HG02763 (cell line): ENCODE results near the gene LAMC3.

ENCODE experiments used
- ATAC-seq: cut with Tn5 transposase; IDR thresholded peaks from one replicate; pipeline ENCODE4 v1.9.1; 2021; ENCODE audit warnings: mild to moderate bottlenecking, moderate library complexity; ENCODE audit not compliant: unreplicated experiment

LAMC3 gene

DNA sequence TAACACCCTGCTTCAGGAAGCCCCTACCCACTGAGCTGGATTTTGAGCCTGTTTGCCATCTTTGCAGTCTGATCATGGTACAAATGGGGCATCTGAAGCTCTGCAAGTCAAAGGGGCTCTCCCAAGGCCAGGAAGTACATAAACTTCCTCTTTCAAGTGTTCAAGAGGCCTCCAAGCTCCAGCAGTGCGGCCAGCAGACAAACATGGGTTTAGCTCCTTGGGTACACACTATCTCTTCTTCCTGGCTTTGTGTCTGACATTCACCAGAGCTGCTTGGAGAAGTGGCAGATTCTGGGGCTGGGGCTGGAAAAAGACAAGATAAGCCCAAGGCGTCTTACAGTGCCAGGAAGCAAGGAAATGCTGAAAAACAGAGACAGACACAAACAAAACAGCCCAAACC, 34.1 kb downstream of the LAMC3 start:
- no peak for ATAC-seq

DNA sequence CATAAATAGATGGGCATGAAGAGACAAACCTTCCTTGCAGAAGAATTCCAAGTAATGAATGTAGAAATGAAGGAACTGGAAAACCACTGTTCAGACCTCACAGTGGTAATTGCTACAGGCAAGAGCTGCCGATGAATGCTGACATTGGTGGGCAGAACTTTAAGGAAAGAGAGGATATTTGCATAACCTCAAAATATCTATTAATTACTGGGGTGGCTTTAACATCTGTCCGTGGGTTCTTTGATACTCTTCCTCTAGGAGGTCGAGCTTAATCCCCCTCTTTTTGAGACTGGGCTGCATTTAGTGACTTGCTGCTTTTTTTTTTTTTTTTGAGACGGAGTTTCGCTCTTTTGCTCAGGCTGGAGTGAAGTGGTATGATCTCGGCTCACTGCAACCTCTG, 34.7 kb downstream of the LAMC3 start:
- ATAC-seq: no peak

DNA sequence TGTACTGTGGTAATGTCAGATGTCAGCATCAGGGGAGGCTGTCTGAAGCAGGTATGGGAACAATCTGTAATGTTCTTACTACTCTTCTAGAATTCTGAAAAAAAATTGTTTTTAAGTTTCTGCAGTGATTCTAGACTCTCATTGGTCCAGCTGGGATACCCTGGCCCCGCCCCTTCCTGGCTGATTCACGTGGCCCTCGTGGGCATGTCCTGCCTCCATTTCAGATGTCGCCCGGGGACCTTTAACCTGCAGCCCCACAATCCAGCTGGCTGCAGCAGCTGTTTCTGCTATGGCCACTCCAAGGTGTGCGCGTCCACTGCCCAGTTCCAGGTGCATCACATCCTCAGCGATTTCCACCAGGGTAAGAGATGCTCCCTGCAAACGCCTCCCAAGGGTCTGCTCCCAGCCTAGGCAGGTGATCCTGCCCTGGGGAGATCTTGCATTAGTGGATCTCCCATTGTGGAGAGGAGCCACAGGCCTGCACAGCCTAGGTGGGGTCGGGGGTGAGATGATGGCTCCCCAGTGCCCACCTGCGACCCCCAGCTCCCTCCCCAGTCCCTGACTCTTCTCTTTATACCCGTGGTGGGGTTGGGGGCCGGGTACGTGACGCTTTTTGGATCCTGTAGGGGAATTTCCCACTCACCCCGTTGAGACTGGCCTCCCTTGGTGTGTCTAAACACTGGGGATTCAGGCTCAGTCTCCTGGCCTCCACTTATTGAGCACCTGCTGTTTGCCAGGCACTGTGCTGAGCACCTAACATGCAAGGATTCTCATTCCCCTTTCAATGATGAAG, 36.5 kb downstream of the LAMC3 start:
- ATAC-seq: no peak

DNA sequence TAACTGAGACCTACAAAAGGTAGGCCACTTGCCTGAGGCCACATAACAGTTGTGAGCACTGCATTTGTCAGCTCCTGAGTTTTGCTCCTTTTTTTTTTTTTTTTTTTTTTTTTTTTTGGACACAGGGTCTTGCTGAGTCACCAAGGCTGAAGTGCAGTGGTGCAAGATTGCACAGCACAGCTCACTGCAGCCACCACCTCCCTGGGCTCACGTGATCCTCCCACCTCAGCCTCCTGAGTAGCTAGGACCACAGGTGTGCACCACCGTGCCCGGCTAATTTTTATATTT, 37.1 kb downstream of the LAMC3 start:
- ATAC-seq: no peak

DNA sequence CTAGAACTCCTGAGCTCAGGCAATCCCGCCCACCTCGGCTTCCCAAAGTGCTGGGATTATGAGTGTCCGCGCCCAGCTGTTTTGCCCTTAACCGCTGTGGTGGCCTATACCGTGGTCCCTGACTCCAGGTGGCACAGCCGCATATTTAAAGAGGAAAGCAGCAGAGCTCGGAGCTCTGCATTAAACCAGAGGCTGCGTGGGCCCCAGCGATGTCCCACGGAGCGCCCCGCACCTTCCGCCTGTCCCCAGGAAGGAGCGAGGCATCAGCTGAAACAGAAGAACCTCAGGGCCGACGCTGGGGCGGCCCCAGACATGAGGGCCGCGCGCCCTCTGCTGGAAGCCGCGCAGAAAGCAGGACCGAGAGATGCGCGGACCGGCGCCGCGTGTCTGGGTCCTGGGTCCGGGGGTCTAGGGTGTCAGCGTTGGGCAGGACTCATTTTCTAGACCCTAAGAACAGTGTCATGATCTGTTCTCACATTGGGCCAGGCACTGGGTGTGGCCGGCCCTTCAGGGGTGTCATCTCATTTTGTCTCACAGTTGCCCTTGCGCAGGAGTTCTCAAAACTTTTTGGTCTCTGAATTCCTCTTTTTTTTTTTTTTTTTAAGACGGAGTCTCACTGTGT, 37.7 kb downstream of the LAMC3 start:
- ATAC-seq: no peak

DNA sequence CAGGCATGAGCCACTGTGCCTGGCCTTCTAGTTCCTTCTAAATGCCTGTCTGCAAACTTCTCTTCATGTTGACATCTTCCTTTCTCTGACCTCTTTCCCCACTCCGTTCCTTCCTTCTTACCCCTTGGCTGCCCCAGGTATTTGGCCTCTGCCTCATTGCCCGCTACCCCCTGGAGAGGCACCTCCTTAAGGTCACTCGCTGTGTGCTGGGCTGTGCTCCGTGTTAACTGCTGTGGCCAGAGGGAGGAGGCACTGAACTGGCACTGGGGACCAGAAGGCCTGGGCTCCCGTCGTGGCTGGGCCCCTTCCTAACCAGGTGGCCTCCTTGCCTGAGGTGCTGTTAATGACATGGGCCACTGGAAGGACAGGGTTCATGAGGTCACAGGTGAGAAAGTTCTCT, 39.4 kb downstream of the LAMC3 start:
- ATAC-seq: no peak

DNA sequence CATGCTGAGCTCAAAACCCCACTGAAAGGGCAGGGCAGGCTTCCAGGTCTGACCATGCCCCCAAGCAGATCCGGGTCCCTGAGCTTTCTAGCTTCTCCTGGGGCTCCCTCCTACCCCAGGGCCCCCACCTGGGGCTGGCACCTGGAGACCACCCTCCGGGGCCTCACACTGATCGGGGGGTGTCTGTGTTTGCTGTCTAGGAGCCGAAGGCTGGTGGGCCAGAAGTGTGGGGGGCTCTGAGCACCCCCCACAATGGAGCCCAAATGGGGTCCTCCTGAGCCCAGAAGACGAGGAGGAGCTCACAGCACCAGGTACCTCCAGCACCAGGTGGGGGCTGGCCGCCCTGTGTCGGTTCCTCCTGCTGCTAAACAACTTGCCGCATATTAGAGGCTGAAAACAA, 39.8 kb downstream of the LAMC3 start:
- ATAC-seq: no peak

DNA sequence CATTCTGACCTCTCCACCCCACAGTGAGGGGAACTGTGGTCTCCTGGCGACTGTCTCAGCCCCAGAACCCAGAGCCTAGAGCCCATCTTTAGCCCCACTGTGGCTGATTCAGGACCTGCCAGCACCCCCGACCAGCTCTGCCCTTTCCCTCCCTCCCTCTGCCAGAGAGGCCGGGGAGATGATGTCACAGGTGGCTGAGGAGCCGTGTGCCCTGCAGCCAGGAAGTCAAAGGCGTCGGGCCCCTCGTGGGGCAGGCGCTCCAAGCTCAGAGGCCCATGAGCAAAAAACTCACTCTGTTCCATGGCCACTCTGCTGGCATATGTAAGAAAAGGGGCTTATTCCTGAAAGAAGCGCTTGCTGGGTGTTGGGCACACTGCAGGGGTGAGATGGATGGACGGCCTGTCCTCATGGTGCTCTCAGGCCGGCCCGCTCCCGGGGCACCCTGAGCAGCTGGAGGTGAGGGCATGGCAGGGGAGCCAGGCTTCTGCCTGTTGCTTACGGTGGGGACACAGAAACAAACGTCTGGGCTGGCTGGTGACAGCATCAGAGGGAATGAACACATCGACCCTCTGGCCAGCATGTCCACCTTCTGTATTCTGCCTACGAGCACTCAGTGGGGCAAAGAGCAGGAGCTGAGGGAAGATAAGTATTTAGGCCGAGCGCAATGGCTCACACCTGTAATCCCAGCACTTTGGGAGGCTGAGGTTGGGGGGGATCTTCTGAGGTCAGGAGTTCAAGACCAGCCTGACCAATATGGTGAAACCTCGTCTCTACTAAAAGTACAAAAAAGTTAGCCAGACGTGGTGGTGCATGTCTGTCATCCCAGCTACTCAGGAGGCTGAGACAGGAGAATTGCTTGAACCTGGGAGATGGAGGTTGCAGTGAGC, 41.1 kb downstream of the LAMC3 start:
- ATAC-seq: no peak

DNA sequence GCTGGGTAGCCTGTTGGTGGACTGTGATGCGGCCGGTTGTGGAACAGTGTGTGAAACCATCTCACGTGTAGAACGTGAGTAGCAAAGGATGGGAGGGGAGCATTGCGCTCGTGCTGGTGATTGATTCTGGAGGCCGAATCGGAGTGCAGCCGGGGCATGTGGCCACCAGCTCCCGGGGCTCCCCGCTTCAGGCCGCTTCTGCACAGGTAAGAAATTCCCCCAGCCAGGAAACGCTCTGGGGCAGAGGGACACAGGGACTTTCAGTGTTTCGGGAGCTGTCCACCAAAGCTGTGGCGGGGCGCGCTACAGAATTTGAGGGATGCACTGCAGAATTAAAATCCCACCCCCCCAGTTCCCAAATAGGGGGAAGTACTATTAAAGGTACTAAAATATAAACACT, 41.9 kb downstream of the LAMC3 start:
- ATAC-seq: no peak

DNA sequence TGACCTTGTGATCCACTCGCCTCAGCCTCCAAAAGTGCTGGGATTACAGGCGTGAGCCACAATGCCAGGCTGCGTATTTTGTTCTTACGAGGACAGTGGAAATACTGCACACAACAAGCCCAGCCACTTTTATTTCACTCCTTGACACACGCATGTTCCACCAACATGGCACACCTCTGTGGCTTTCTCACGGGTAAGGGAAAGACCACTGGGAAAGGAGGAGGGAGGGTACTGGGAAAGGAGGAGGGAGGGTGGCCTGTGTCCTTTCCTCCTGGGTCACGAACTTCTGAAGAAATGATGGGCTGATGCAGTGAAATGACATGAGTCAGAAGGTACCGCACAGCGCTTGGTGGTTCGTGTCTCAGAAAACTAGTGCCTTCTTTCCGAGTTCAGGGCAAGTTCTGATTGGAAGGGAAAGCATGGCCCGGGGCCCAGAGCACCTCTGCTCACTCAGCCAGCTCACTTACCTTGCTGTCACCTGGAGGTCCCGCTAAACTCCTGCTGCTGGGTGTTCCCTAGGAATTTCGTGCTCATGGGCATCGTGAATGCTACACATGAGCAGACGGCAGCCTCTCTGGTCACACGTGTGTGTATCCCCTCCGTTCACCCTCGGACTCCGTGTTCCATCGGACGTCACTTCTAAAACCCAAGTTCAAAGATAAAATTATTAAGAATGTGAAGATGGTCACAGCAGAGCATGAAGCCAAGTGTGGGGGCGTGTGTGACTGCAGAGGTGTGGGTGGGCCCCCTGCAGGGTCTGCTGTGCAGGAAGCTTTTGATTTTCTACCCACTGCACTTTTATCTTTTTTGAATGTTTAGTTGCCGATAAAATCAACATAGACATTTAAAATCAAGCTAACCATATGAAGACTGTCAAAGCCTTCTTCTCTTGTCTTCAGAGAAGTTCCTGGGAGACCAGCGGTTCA, 42.9 kb downstream of the LAMC3 start:
- no peak for ATAC-seq

DNA sequence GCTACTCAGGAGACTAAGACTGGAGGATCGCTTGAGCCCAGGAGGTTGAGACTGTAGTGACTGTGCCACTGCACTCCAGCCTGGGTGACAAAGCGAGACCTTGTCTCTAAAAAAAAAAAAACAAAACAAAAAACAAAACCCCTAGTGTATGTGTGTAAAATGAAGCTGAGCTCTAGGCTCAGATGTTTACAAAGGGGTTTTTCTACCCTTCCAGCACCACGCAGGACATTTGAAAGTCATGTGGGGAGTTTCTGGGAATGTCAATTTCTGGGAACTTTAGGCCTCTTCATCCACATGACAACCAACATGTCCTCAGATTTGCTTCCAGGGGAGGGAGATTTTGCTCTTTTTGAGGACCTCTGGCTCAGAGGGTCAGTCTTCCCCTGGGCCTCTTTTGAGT, 44.9 kb downstream of the LAMC3 start:
- ATAC-seq: no peak

DNA sequence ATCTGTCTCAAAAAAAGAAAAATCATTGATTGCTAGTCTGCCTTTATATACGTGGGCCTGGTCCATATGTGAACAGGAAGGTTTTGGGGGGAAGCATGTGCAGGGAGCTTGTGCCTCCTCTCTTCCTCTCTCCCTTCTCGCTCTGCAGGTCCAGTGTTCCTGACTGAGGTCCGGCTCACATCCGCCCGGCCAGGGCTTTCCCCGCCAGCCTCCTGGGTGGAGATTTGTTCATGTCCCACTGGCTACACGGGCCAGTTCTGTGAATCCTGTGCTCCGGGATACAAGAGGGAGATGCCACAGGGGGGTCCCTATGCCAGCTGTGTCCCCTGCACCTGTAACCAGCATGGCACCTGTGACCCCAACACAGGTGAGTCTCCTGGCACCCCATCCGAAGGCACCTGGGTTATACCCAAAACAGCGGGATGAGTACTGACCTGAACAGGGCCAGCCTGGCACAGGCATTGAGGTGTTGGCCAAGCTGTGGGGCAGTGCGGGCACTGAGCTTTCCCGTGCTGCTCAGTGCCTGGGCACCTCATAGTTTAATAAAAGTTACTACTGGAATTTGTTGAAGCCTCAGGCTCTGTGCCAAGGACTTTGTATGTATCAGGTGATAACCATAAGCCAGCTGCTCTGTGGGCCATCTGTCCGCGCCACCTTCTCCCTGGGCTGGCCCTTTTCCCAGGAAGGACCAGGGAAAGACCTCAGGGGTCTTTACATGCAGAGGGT, 48.0 kb downstream of the LAMC3 start:
- ATAC-seq: no peak

DNA sequence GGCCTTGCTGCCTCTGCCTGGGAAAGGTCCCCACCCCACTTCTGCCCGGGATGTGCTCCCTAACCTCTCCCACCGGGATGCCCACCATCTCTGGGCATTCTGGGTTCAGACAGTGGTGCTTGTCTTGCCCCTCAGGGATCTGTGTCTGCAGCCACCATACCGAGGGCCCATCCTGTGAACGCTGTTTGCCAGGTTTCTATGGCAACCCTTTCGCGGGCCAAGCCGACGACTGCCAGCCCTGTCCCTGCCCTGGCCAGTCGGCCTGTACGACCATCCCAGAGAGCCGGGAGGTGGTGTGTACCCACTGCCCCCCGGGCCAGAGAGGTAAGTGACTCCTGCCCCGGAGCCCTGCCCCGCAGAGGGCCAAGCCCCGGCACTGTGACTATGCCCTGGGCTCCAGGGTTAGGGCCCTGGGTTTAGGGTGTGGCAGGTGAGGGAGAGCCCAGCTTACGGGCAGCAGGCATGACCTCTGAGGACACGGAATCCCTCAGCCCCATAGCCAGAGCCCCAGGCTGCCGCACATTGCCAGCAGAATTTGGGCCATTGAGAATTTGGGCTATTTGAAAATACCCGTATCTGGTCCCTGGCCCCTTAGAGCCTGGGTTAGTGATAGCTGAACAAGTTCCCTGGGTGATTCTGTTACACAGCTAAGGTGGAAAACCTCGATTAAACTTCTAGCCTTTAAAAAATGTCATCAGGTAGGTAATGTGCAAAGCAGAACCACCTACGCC, 52.1 kb downstream of the LAMC3 start:
- no peak for ATAC-seq

DNA sequence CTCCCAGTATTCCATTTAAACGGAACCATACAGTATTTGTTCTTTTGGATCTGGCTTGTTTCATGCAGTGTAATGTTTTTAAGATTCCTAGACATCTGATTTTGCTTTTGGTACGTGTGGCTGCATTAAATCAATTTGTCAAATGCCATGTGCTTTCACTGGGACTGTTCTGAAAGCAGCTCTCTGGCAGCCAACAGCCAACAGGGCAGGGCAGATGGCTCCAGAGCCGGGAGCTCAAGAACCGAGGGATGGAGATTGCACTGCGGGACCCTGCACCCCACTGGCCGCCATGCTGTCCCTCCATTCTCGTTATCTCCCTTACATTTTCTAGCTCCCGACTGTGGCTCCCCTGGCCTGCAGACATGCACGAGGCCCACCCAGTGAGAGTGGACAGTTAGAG, 54.0 kb downstream of the LAMC3 start:
- no peak for ATAC-seq

DNA sequence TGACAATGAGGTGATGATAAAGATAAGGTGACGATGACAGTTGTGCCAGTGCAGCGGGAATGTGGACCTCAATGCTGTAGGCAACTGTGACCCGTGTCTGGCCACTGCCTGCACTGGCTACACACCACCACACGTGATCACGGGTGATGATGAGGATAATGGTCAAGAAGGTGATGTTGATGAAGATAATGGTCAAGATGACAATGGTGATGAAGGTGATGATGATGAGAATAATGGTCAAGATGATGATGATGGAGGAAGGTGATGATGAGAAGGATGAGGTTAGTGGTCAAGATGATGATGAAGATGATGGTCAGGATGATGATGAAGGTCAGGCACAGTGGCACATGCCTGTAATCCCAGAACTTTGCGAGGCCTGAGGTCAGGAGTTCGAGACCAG, 56.6 kb downstream of the LAMC3 start:
- ATAC-seq: no peak

DNA sequence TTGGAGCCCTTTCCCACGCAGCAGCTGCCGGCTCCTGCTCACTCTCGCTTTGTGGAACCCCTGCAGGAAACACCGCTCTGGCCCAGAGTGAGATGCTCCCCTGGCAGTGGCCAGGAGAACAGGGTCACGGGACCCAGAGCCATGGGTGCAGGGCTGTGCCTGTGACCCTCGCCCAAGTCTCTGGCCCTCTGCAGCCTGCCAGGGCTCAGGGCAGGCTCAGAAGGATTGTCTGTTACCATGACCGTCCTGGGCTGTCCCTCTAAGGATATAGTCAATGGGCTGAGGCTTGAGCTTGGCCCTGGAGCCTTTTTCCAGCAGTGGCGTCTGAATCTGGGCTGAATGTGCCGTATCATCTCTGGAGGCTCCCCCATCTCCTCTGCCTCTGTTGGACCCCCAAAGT, 58.7 kb downstream of the LAMC3 start:
- ATAC-seq: no peak

DNA sequence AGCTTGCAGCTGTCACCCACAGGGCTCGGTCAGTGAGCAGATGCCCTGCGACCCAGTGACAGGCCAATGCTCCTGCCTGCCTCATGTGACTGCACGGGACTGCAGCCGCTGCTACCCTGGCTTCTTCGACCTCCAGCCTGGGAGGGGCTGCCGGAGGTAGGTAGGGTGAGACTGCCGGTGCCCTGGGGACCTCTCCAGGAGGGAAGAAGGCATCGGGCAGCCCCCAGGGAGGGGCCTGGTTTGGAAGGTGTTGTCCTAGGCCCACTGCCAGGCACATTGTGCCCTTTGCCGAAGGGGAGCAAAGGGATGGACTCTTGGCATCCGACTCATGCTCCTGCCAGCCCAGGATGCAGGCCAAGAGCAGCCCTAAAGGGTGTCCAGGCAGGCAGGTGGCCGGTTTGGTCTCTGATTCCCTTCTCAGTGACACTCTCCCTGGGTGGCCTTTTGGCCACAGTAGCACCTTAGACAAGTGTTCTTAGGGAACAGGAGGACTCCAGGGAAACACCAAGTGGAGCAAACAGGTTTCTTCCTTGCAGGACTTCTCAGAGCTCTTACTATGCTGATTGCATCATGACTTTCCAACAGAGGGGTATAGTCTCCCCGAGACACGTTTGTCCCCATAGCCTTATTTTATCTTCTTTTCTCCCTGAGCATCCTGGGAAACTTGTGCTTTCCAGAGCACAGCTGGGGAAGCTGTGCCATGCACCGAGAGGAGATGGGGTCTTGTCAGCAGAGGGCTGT, 59.3 kb downstream of the LAMC3 start:
- ATAC-seq: no peak

DNA sequence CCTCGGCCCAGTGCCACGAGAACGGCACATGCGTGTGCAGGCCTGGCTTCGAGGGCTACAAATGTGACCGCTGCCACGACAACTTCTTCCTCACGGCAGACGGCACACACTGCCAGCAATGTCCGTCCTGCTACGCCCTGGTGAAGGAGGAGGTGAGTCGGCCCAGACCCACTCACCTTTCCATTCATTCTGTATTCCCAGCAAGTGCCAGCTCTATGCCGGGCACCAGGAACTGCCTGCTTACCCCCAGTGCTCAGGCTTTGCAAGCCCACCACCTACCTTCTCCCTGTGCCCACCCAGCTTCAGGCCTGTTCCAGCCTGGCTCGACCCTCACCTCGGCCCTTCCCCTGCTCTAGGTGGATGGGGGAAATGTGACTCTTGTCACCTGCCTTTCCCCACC, 60.7 kb downstream of the LAMC3 start:
- no peak for ATAC-seq
